BJ (cell line): ENCODE results near the gene MARK3. TPM values are rescaled to one million over a fixed set of nuclear protein-coding genes. Genes with fewer than 3 reads are reported as not detected.
"Not testable (repeated sequence)": the region's sequence is repeated elsewhere in the genome, so short reads cannot be mapped to it uniquely, and the experiment has no call there.

ENCODE experiments used
- CTCF ChIA-PET: fragments of 350-600 bp; formaldehyde crosslinking; extraction: SDS; loops from one replicate; lab custom pipeline; 2021; ENCODE audit warnings: antibody characterized with exemption, inconsistent platforms; lab: Yijun Ruan, JAX
- POLR2A ChIA-PET: fragments of 300-600 bp; sonication (Branson Sonifier 250); formaldehyde crosslinking; extraction: SDS; loops from one replicate; lab custom pipeline; 2021; ENCODE audit warnings: antibody characterized with exemption; lab: Charles Lee
- DNase-seq: peaks from one replicate; pipeline ENCODE4 v3.0.0-alpha.2; 2011; ENCODE audit warnings: low read depth
- H3K27me3 ChIP-seq: 2 replicates; pipeline ENCODE4 v1.6.0; 2011; ENCODE audit warnings: low read length; ENCODE audit not compliant: control insufficient read depth, insufficient read depth
- H3K36me3 ChIP-seq: 2 replicates; pipeline ENCODE4 v1.5.1; 2011; ENCODE audit warnings: low read length; ENCODE audit not compliant: control insufficient read depth, insufficient read depth
- H3K4me3 ChIP-seq: 2 replicates; pipeline ENCODE4 v1.5.1; 2011; ENCODE audit warnings: low read depth, mild to moderate bottlenecking, control low read depth, low read length
- polyA plus RNA-seq: library from polyadenylated mRNA; depleted of rRNA; stranded (reverse); fragments of >200 nt; gene quantifications from 2 replicates; pipeline ENCODE4 v1.2.3, GENCODE V29; 2011
- TF ChIP-seq, protein P1 (sequence below): IDR thresholded peaks from 2 replicates; pipeline ENCODE4 v1.5.1; 2011; ENCODE audit warnings: low read depth, mild to moderate bottlenecking, control low read depth, inconsistent platforms, low read length, moderate library complexity; ENCODE audit not compliant: insufficient read depth

The MARK3 gene
- polyA plus RNA-seq, 1 experiment = 73.9 TPM

DNA sequence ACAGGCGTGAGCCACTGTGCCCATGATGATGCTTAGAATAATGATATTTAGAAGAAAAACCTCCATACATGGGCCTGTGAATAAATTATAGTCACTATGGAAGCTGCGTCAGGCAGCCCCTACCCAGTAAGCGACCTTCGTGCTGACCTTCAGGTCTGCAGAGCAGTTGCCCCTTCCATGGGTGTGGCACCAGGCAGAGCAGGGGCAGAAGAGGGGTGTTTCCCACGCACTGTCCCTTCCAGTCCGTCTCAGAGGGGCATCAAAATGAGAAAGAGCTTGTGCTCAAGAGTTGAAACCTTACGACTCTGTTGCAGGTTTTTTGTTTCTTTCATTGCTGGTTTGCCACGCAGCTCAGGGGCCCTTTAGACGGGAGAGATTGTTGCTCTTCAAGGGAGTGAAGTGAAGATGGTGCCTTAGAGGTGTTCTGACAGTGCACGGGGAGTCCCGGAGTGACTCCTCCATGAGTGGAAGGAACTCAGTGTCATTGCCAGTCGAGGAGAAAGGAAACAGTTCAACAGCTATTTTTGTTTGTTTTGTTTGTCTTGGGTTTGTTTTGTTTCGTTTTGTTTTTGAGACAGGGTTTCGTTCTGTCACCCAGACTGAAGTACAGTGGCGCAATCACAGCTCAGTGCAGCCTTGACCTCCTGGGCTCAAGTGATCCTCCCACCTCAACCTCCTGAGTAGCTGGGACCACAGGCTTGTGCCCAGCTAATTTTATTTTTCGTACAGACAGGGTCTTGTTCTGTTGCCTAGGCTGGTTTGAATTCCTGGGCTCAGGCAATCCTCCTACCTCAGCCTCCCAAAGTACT is 123.5 kb downstream of the MARK3 start:
- CTCF ChIA-PET = interaction anchor here (1.3 to 2.1 kb wide), 3 partner anchors 8 to 10 kb away, joined by 3 to 12 read pairs (median 6); no protein-coding TSS in a partner anchor
- TF ChIP-seq, protein P1, sequence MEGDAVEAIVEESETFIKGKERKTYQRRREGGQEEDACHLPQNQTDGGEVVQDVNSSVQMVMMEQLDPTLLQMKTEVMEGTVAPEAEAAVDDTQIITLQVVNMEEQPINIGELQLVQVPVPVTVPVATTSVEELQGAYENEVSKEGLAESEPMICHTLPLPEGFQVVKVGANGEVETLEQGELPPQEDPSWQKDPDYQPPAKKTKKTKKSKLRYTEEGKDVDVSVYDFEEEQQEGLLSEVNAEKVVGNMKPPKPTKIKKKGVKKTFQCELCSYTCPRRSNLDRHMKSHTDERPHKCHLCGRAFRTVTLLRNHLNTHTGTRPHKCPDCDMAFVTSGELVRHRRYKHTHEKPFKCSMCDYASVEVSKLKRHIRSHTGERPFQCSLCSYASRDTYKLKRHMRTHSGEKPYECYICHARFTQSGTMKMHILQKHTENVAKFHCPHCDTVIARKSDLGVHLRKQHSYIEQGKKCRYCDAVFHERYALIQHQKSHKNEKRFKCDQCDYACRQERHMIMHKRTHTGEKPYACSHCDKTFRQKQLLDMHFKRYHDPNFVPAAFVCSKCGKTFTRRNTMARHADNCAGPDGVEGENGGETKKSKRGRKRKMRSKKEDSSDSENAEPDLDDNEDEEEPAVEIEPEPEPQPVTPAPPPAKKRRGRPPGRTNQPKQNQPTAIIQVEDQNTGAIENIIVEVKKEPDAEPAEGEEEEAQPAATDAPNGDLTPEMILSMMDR = no peak
- H3K36me3 ChIP-seq = peaks cover 28% of the 10 kb centered on the region
- DNase-seq = no peak
- H3K27me3 ChIP-seq = no peaks in the 10 kb centered on the region
- POLR2A ChIA-PET = no interaction called here
- no peak overlapping the region for H3K4me3 ChIP-seq

- ChIA-PET POLR2A (no interaction called here), CTCF (interaction anchor here (0.6 to 2.2 kb wide), 7 partner anchors 9 to 296 kb away, joined by 3 to 12 read pairs (median 6); no protein-coding TSS in a partner anchor)
- Histone ChIP-seq H3K27me3 (no peaks in the 10 kb centered on the region), H3K4me3 (no peak overlapping the region), H3K36me3 (peaks cover 24% of the 10 kb centered on the region)
- no peak for DNase-seq
- TF ChIP-seq, protein P1 = no peak
These were observed 124.9 kb downstream of the MARK3 start for GRCh38 chr14:103509864-103510723.

- POLR2A ChIA-PET = no interaction called here
- H3K36me3 ChIP-seq = peaks cover 22% of the 10 kb centered on the region
- no peak overlapping the region for H3K4me3 ChIP-seq
- TF ChIP-seq, protein P1 = no peak
- H3K27me3 ChIP-seq = no peaks in the 10 kb centered on the region
- CTCF ChIA-PET = interaction anchor here (0.9 to 2.2 kb wide), 7 partner anchors 9 to 166 kb away, joined by 3 to 8 read pairs (median 4); no protein-coding TSS in a partner anchor
- DNase-seq = no peak
These were observed 125.8 kb downstream of the MARK3 start for GRCh38 chr14:103510724-103511693.

- H3K4me3 ChIP-seq, POLR2A ChIA-PET, DNase-seq, H3K27me3 ChIP-seq: not testable (repeated sequence)
- CTCF ChIA-PET = interaction anchor here (1.1 to 2.2 kb wide), 3 partner anchors 11 to 35 kb away, joined by 3 to 8 read pairs (median 4); no protein-coding TSS in a partner anchor
- H3K36me3 ChIP-seq = peaks cover 19% of the 10 kb centered on the region
These were observed 127.0 kb downstream of the MARK3 start for GRCh38 chr14:103512180-103512579.
